ENCODE results near the gene PSMD13. TPM values are rescaled to one million over a fixed set of nuclear protein-coding genes. Genes with fewer than 3 reads are reported as not detected.
A peak's percentile ranks its signal among the peaks of the same experiment; 100 is the strongest.
"Not testable (repeated sequence)": the region's sequence is repeated elsewhere in the genome, so short reads cannot be mapped to it uniquely, and the experiment has no call there.

PSMD13 gene
- total and polyA plus RNA-seq, 4 donors = 48.8 to 56.7 (median 52.8) TPM

- TF ChIP-seq ZBTB33 (IDR thresholded peaks at IDR 0.05) = no peak
- TF ChIP-seq CTCF (IDR thresholded peaks at IDR 0.05; ENCODE audit: low read depth, low read length, missing input control) = peak; percentile 37
- TF ChIP-seq NR2F2 (IDR thresholded peaks at IDR 0.05) = peak; percentile 38
- TF ChIP-seq SP1 (IDR thresholded peaks at IDR 0.05) = peak; percentile 42
- peak in 1 of 2 donors; percentile 19 for TF ChIP-seq HNF4A (conservative IDR thresholded peaks at IDR 0.05)
Measured at GRCh38 chr11:235997-236773, 591 bp upstream of the PSMD13 start, which contains the start of gene SIRT3 (continued).

- H3K9me3 ChIP-seq (ENCODE audit: control insufficient read depth in 4 of 4, low read length in 3 of 4); DNase-seq (ENCODE audit: low spot score); H3K9ac ChIP-seq (ENCODE audit: low read depth in 1 of 2, low read length in 2 of 2); H3K4me3 ChIP-seq (ENCODE audit: low read depth in 1 of 3, low read length in 3 of 3); H3K27ac ChIP-seq (ENCODE audit: low read depth in 1 of 2, low read length in 2 of 2); H3K27me3 ChIP-seq (ENCODE audit: control insufficient read depth in 4 of 4, insufficient read depth in 4 of 4, low read length in 3 of 4): not testable (repeated sequence)
- 90% methylated on average over 7 of the region's 7 CpGs for WGBS
- Histone ChIP-seq H3K36me3 (ENCODE audit: control insufficient read depth in 4 of 4, insufficient read depth in 3 of 4, low read depth in 1 of 4, low read length in 3 of 4) (peaks cover 0 to 18% (median 6%) of the 10 kb centered on the region in 4 donors), H3K4me1 (ENCODE audit: control insufficient read depth in 4 of 4, insufficient read depth in 4 of 4, low read length in 3 of 4) (peaks cover 3 to 26% (median 19%) of the 10 kb centered on the region in 4 donors)
Measured at GRCh38 chr11:238346-238745, 1.6 kb downstream of the PSMD13 start.

DNA sequence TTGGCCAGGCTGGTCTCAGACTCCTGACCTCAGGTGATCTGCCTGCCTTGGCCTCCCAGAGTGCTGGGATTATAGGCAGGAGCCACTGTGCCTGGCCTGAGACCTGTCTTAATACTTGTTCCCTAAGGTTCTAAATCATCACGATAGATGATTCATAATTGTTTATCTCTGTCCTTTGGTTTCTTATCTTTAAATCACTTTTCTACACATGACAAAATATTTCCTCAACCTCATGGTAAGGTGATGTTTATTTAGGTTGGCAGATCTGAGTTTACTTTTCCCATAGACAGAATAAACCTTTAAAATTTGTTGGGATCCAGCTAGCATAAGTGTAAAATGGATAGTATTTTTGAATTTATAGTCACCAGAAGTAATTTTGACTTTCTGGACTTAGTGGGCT is 3.5 kb downstream of the PSMD13 start:
- DNase-seq (ENCODE audit: low spot score) = no peak
- TF ChIP-seq RAD21 (IDR thresholded peaks at IDR 0.05) = no peak
- no peak for TF ChIP-seq FOXA1 (IDR thresholded peaks at IDR 0.05)
- no peak for TF ChIP-seq SP1 (IDR thresholded peaks at IDR 0.05)
- TF ChIP-seq RXRA (IDR thresholded peaks at IDR 0.05) = no peak
- no peak for TF ChIP-seq CTCF (IDR thresholded peaks at IDR 0.05; ENCODE audit: low read depth, low read length, missing input control)
- no peak for TF ChIP-seq REST (IDR thresholded peaks at IDR 0.05)
- no peak for TF ChIP-seq TAF1 (conservative IDR thresholded peaks at IDR 0.05)
- no peak for TF ChIP-seq NR2F2 (IDR thresholded peaks at IDR 0.05)
- no peak for TF ChIP-seq HNF4A (conservative IDR thresholded peaks at IDR 0.05)
- TF ChIP-seq YY1 (IDR thresholded peaks at IDR 0.05) = no peak
- TF ChIP-seq GABPA (IDR thresholded peaks at IDR 0.05 in 1 of 2, conservative IDR thresholded peaks at IDR 0.05 in 1 of 2) = no peak
- TF ChIP-seq FOXA2 (IDR thresholded peaks at IDR 0.05) = no peak
- TF ChIP-seq JUND (IDR thresholded peaks at IDR 0.05) = no peak
- TF ChIP-seq HNF4G (IDR thresholded peaks at IDR 0.05) = no peak
- no peak for TF ChIP-seq EGR1 (IDR thresholded peaks at IDR 0.05; ENCODE audit: low read depth in 2 of 2)
- TF ChIP-seq, protein P1, sequence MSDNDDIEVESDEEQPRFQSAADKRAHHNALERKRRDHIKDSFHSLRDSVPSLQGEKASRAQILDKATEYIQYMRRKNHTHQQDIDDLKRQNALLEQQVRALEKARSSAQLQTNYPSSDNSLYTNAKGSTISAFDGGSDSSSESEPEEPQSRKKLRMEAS (IDR thresholded peaks at IDR 0.05) = no peak
- TF ChIP-seq ZBTB33 (IDR thresholded peaks at IDR 0.05) = no peak
- peaks cover 3 to 21% (median 16%) of the 10 kb centered on the region in 4 donors for H3K4me1 ChIP-seq (ENCODE audit: control insufficient read depth in 4 of 4, insufficient read depth in 4 of 4, low read length in 3 of 4)
- H3K4me3 ChIP-seq (ENCODE audit: low read depth in 1 of 3, low read length in 3 of 3) = no peak overlapping the region
- peaks cover 0 to 30% (median 18%) of the 10 kb centered on the region in 4 donors for H3K36me3 ChIP-seq (ENCODE audit: control insufficient read depth in 4 of 4, insufficient read depth in 3 of 4, low read depth in 1 of 4, low read length in 3 of 4)
- 21% methylated on average over 1 of the region's 1 CpG for WGBS
- no peaks in the 10 kb centered on the region for H3K27me3 ChIP-seq (ENCODE audit: control insufficient read depth in 4 of 4, insufficient read depth in 4 of 4, low read length in 3 of 4)
- no peaks in the 10 kb centered on the region for H3K9me3 ChIP-seq (ENCODE audit: control insufficient read depth in 4 of 4, low read length in 3 of 4)
- no peak overlapping the region for H3K9ac ChIP-seq (ENCODE audit: low read depth in 1 of 2, low read length in 2 of 2)
- H3K27ac ChIP-seq (ENCODE audit: low read depth in 1 of 2, low read length in 2 of 2) = no peak overlapping the region

Data from liver (tissue), 9 donors.